ENCODE data around the gene EPC1.
"Not testable (repeated sequence)": the region's sequence is repeated elsewhere in the genome, so short reads cannot be mapped to it uniquely, and the experiment has no call there.

DNA sequence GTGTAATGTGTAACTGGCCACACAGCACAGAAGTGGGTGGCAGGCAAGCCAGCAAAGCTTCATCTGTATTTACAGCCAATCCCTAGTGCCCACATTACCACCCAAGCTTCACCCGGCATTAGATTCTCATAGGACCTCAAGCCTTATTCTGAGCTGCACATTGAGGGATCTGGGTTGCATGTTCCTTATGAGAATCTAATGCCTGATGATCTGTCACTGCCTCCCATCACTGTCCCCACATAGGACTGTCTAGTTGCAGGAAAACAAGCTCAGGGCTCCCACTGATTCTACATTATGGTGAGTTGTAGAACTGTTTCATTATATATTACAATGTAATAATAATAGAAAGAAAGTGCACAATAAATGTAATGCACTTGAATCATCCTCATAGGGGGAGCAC lies 7.7 kb upstream of the EPC1 start:
- TF ChIP-seq, protein P1, sequence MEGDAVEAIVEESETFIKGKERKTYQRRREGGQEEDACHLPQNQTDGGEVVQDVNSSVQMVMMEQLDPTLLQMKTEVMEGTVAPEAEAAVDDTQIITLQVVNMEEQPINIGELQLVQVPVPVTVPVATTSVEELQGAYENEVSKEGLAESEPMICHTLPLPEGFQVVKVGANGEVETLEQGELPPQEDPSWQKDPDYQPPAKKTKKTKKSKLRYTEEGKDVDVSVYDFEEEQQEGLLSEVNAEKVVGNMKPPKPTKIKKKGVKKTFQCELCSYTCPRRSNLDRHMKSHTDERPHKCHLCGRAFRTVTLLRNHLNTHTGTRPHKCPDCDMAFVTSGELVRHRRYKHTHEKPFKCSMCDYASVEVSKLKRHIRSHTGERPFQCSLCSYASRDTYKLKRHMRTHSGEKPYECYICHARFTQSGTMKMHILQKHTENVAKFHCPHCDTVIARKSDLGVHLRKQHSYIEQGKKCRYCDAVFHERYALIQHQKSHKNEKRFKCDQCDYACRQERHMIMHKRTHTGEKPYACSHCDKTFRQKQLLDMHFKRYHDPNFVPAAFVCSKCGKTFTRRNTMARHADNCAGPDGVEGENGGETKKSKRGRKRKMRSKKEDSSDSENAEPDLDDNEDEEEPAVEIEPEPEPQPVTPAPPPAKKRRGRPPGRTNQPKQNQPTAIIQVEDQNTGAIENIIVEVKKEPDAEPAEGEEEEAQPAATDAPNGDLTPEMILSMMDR (IDR thresholded peaks at IDR 0.05 in 4 of 5, conservative IDR thresholded peaks at IDR 0.05 in 1 of 5) = not testable (repeated sequence)
- not testable (repeated sequence) for TF ChIP-seq POLR2A (IDR thresholded peaks at IDR 0.05)

All from gastrocnemius medialis (tissue), 4 donors.